PC-3 (cell line): ENCODE data around the gene CRY2. TPM values are rescaled to one million over a fixed set of nuclear protein-coding genes. Genes with fewer than 3 reads are reported as not detected.

Experiments
- ATAC-seq: fragments of 200-7000 bp; cut with Tn5 transposase; 2 replicates; pipeline ENCODE4 v1.9.1; 2020; ENCODE audit warnings: mild to moderate bottlenecking, moderate library complexity
- BruUV-seq: library from RNA; stranded (reverse); fragments of 400-500 nt; replicated peaks from 2 replicates; lab custom pipeline; 2021; lab: Mats Ljungman, UMichigan
- CTCF ChIA-PET: fragments of 300-600 bp; sonication (Branson Sonifier 250); formaldehyde crosslinking; loops from one replicate; lab custom pipeline; 2022; ENCODE audit warnings: antibody characterized with exemption; lab: Charles Lee
- POLR2A ChIA-PET: fragments of 300-600 bp; sonication (Branson Sonifier 250); formaldehyde crosslinking; loops from one replicate; lab custom pipeline; 2022; ENCODE audit warnings: antibody characterized with exemption; ENCODE audit not compliant: unreplicated experiment; lab: Charles Lee
- DNase-seq: peaks from one replicate; pipeline ENCODE4 v3.0.0-alpha.2; 2015
- H2AFZ ChIP-seq: fragments of 300-600 bp; sonication (generic); 2 replicates; pipeline ENCODE4 v1.6.0; 2016; ENCODE audit warnings: antibody characterized with exemption, low read length
- H3F3A ChIP-seq: fragments of 300-600 bp; sonication (generic); one replicate; pipeline ENCODE4 v1.6.0; 2017; ENCODE audit warnings: antibody characterized with exemption, low read length, control low read depth, mild to moderate bottlenecking; ENCODE audit not compliant: unreplicated experiment
- H3K27ac ChIP-seq: fragments of 300-600 bp; sonication (generic); 2 replicates; pipeline ENCODE4 v1.5.1; 2016; ENCODE audit warnings: mild to moderate bottlenecking, low read length
- H3K27me3 ChIP-seq: fragments of 300-600 bp; sonication (generic); 2 replicates; pipeline ENCODE4 v1.6.1; 2016; ENCODE audit warnings: low read length, mixed read lengths
- H3K36me3 ChIP-seq: fragments of 300-600 bp; sonication (generic); 2 replicates; pipeline ENCODE4 v1.6.1; 2016; ENCODE audit warnings: low read depth, mixed run types, low read length, mixed read lengths
- H3K4me1 ChIP-seq: fragments of 300-600 bp; sonication (generic); 2 replicates; pipeline ENCODE4 v1.5.1; 2016; ENCODE audit warnings: low read length; ENCODE audit not compliant: insufficient read depth
- H3K4me2 ChIP-seq: fragments of 300-600 bp; sonication (generic); 2 replicates; pipeline ENCODE4 v1.6.0; 2016; ENCODE audit warnings: low read length
- H3K4me3 ChIP-seq: fragments of 300-600 bp; sonication (generic); 2 replicates; pipeline ENCODE4 v1.5.1; 2016; ENCODE audit warnings: mild to moderate bottlenecking, low read length, mixed read lengths
- H3K79me2 ChIP-seq: fragments of 300-600 bp; sonication (generic); 2 replicates; pipeline ENCODE4 v1.6.1; 2017; ENCODE audit warnings: low read length, mixed read lengths
- H3K9ac ChIP-seq: fragments of 300-600 bp; sonication (generic); 2 replicates; pipeline ENCODE4 v1.6.0; 2016; ENCODE audit warnings: mild to moderate bottlenecking, low read length
- H3K9me2 ChIP-seq: fragments of 300-600 bp; sonication (generic); replicated peaks from 2 replicates; pipeline ENCODE4 v1.6.1; 2016; ENCODE audit warnings: mixed run types, low read length, mixed read lengths
- H3K9me3 ChIP-seq: fragments of 300-600 bp; sonication (generic); 2 replicates; pipeline ENCODE4 v1.6.1; 2016; ENCODE audit warnings: low read length, mixed read lengths
- H4K20me1 ChIP-seq: fragments of 300-600 bp; sonication (generic); 2 replicates; pipeline ENCODE4 v1.6.1; 2016; ENCODE audit warnings: low read length, mixed read lengths
- EZH2 ChIP-seq: fragments of 300-600 bp; sonication (generic); IDR thresholded peaks from one replicate; pipeline ENCODE4 v1.6.1; 2017; ENCODE audit warnings: antibody characterized with exemption, mild to moderate bottlenecking, low read length; ENCODE audit not compliant: unreplicated experiment
- EZH2phosphoT487 ChIP-seq: fragments of 300-600 bp; sonication (generic); IDR thresholded peaks from 2 replicates; pipeline ENCODE4 v1.6.1; 2018; ENCODE audit warnings: mild to moderate bottlenecking, antibody characterized with exemption, low read length, borderline replicate concordance
- intact Hi-C: fragments of 100-400 bp; cut with micrococcal nuclease; formaldehyde crosslinking; loops from 2 replicates; pipeline ENCODE4 v1.9.0; 2023
- total RNA-seq: library from RNA; depleted of rRNA; stranded (reverse); fragments of >200 nt; gene quantifications from 2 replicates; pipeline ENCODE4 v1.2.3, GENCODE V29; 2014
- TF ChIP-seq, protein P1 (sequence below): fragments of 300-600 bp; sonication (generic); conservative IDR thresholded peaks from 2 replicates; pipeline ENCODE4 v1.5.1; 2017; ENCODE audit warnings: antibody characterized with exemption, low read depth, mild to moderate bottlenecking, low read length

The CRY2 gene
- total RNA-seq, 1 experiment from 2014 or later, result 9.5 TPM

- ATAC-seq, result no peak
- Histone ChIP-seq H3K36me3 (no peaks in the 10 kb centered on the region), H4K20me1 (no peaks in the 10 kb centered on the region), H3K27me3 (no peaks in the 10 kb centered on the region), H3K27ac (no peak overlapping the region), H3K4me3 (no peak overlapping the region), H3F3A (no peaks in the 10 kb centered on the region), H3K79me2 (no peaks in the 10 kb centered on the region), H3K9me2 (no peaks in the 10 kb centered on the region), H3K9ac (no peak overlapping the region), H3K4me2 (no peak overlapping the region), H2AFZ (no peak overlapping the region), H3K4me1 (no peaks in the 10 kb centered on the region), H3K9me3 (no peaks in the 10 kb centered on the region)
- CTCF ChIA-PET, result interaction anchor here (1.1 kb wide), 1 partner anchor 117 kb away, joined by 4 read pairs; no protein-coding TSS in a partner anchor
- intact Hi-C loops, result no loop called here
- POLR2A ChIA-PET, result no interaction called here
- TF ChIP-seq EZH2phosphoT487, result no peak
- no peak for TF ChIP-seq EZH2
- TF ChIP-seq, protein P1, sequence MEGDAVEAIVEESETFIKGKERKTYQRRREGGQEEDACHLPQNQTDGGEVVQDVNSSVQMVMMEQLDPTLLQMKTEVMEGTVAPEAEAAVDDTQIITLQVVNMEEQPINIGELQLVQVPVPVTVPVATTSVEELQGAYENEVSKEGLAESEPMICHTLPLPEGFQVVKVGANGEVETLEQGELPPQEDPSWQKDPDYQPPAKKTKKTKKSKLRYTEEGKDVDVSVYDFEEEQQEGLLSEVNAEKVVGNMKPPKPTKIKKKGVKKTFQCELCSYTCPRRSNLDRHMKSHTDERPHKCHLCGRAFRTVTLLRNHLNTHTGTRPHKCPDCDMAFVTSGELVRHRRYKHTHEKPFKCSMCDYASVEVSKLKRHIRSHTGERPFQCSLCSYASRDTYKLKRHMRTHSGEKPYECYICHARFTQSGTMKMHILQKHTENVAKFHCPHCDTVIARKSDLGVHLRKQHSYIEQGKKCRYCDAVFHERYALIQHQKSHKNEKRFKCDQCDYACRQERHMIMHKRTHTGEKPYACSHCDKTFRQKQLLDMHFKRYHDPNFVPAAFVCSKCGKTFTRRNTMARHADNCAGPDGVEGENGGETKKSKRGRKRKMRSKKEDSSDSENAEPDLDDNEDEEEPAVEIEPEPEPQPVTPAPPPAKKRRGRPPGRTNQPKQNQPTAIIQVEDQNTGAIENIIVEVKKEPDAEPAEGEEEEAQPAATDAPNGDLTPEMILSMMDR, result no peak
- BruUV-seq, result no TSS peak
- DNase-seq, result no peak
Observed at GRCh38 chr11:45889966-45890365, 42.7 kb downstream of the CRY2 start.

DNA sequence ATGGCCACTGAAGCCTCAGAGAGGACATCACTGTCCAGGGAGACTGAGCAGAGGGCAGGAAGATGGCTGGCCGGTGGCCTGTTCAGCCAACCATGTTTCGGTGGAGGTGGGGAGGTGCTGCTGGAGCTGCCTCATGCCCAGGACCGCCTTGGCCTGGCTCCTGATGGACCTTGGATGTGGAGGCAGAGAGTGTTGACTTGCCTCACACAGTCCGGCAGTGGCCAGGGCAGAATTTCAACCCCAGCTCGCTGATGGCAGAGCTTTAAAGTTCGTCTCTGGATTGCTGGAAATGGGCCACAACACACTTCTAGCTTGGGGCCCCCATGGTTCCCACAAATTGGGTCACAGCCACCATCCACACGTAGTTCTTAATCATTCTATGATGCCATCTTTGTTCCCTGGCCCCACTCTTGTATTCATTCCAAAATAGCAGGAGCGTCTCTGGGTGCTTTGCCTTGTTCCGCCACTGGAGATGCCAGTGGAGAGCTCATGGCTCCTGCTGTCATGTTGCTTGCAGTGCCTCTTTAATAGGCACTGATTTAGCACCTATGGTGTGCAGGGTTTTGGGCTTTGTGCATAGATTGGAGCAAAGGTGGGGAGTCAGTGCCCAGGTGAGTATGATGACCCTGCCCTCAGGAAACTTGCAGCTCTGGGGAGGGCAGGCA, 43.7 kb downstream of the CRY2 start:
- no peak for ATAC-seq
- Histone ChIP-seq H3F3A (no peaks in the 10 kb centered on the region), H3K9ac (no peak overlapping the region), H3K27me3 (no peaks in the 10 kb centered on the region), H4K20me1 (no peaks in the 10 kb centered on the region), H3K79me2 (no peaks in the 10 kb centered on the region), H3K9me3 (no peaks in the 10 kb centered on the region), H3K4me2 (no peak overlapping the region), H3K27ac (no peak overlapping the region), H3K36me3 (no peaks in the 10 kb centered on the region), H3K9me2 (no peaks in the 10 kb centered on the region), H3K4me3 (no peak overlapping the region), H2AFZ (no peak overlapping the region), H3K4me1 (no peaks in the 10 kb centered on the region)
- CTCF ChIA-PET, result interaction anchor here (0.9 to 1.1 kb wide), 2 partner anchors 11 to 116 kb away, joined by 3 to 4 read pairs; no protein-coding TSS in a partner anchor
- no TSS peak for BruUV-seq
- intact Hi-C loops, result no loop called here
- DNase-seq, result no peak
- TF ChIP-seq EZH2 (no peak), EZH2phosphoT487 (no peak)
- TF ChIP-seq, protein P1, result no peak
- POLR2A ChIA-PET, result no interaction called here

DNA sequence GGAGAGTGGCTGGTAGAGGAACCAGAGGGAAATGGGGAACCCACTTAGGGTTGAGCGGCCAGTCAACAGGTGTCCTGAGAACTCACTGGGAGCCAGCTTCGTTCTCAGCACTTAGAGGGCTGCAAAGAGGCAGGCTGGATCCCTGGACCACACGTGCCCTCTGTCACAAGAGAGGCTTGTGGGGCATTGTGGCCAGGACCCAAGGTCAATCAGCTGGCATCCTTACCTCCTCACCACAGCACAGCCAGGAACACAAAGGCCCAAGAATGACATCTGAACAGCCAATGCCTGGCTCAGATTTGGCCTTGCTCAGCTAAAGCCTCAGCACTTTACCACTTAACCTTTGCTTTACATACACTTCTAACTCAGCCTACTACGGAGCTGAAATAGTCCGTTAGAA, 45.6 kb downstream of the CRY2 start:
- Histone ChIP-seq H3K9me3 (no peaks in the 10 kb centered on the region), H3K4me2 (no peak overlapping the region), H3K27me3 (no peaks in the 10 kb centered on the region), H3K4me1 (no peaks in the 10 kb centered on the region), H3K4me3 (no peak overlapping the region), H2AFZ (no peak overlapping the region), H3F3A (no peaks in the 10 kb centered on the region), H3K79me2 (no peaks in the 10 kb centered on the region), H3K9me2 (no peaks in the 10 kb centered on the region), H3K36me3 (no peaks in the 10 kb centered on the region), H4K20me1 (no peaks in the 10 kb centered on the region), H3K27ac (no peak overlapping the region), H3K9ac (no peak overlapping the region)
- no TSS peak for BruUV-seq
- DNase-seq (no peak), ATAC-seq (no peak)
- TF ChIP-seq EZH2 (no peak), EZH2phosphoT487 (no peak)
- TF ChIP-seq, protein P1, result no peak
- CTCF ChIA-PET, result no interaction called here
- POLR2A ChIA-PET, result no interaction called here
- intact Hi-C loops, result no loop called here
